NOMO-1 treated with DMSO at 0.1 percent for 48 hours (cell line): ENCODE measurements around the gene PLD1.
"Not testable (repeated sequence)": the region's sequence is repeated elsewhere in the genome, so short reads cannot be mapped to it uniquely, and the experiment has no call there.

Experiments
- DNase-seq: peaks from one replicate; lab custom pipeline; 2025; ENCODE audit not compliant: unreplicated experiment; lab: John Stamatoyannopoulos, UW

The PLD1 gene, protein sequence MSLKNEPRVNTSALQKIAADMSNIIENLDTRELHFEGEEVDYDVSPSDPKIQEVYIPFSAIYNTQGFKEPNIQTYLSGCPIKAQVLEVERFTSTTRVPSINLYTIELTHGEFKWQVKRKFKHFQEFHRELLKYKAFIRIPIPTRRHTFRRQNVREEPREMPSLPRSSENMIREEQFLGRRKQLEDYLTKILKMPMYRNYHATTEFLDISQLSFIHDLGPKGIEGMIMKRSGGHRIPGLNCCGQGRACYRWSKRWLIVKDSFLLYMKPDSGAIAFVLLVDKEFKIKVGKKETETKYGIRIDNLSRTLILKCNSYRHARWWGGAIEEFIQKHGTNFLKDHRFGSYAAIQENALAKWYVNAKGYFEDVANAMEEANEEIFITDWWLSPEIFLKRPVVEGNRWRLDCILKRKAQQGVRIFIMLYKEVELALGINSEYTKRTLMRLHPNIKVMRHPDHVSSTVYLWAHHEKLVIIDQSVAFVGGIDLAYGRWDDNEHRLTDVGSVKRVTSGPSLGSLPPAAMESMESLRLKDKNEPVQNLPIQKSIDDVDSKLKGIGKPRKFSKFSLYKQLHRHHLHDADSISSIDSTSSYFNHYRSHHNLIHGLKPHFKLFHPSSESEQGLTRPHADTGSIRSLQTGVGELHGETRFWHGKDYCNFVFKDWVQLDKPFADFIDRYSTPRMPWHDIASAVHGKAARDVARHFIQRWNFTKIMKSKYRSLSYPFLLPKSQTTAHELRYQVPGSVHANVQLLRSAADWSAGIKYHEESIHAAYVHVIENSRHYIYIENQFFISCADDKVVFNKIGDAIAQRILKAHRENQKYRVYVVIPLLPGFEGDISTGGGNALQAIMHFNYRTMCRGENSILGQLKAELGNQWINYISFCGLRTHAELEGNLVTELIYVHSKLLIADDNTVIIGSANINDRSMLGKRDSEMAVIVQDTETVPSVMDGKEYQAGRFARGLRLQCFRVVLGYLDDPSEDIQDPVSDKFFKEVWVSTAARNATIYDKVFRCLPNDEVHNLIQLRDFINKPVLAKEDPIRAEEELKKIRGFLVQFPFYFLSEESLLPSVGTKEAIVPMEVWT

DNA sequence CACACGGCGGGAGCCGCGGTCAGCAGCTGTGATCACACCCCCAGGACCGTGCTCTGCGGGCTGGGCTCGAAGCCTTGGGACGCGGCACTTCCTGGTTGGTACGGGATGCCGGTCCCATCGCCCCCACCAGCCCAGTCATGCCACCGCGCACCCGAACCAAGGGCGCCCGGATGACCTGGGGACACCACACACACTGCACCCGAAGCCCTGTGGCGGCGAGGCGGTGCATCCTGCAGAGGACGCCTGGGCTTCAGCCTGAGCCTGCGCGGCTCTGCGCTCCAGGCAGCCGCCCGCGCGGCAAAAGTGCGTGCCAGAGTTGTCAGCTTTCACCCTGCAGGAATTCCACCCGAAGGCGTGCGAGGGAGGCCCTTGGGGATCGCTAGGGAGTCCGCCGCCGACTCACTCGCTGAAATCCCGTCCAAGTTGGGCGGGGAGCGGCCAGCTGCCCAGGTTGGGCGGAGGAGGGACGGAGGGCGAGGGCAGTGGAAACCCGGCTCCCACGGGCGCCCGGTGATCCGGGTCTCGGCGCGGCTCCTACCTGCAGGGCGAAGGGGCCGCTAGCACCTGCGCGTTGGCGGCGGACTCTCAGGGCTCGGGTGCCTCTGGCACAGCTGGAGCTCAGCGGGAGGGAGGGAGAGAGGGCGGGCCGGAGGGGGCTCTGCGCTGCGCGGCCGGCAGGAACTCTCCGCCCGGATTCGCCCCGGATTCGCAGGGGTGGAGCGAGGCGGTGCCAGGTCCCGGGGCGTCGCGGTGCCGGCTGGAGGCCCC, at the start of gene PLD1:
Gene PLD1, minus strand, starts transcription at position 623 of the 768 bp plus-strand sequence. CDS start 72,432 bp downstream, outside the sequence.
- peak; percentile 69 for DNase-seq

DNA sequence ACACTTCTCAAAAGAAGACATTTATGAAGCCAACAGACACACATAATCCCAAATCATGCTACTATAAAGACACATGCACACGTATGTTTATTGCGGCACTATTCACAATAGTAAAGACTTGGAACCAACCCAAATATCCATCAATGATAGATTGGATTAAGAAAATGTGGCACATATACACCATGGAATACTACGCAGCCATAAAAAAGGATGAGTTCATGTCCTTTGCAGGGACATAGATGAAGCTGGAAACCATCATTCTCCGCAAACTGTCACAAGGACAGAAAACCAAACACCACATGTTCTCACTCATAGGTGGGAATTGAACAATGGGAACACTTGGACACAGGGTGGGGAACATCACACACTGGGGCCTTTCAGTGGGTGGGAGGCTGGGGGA, 48.5 kb upstream of the PLD1 start:
- not testable (repeated sequence) for DNase-seq

DNA sequence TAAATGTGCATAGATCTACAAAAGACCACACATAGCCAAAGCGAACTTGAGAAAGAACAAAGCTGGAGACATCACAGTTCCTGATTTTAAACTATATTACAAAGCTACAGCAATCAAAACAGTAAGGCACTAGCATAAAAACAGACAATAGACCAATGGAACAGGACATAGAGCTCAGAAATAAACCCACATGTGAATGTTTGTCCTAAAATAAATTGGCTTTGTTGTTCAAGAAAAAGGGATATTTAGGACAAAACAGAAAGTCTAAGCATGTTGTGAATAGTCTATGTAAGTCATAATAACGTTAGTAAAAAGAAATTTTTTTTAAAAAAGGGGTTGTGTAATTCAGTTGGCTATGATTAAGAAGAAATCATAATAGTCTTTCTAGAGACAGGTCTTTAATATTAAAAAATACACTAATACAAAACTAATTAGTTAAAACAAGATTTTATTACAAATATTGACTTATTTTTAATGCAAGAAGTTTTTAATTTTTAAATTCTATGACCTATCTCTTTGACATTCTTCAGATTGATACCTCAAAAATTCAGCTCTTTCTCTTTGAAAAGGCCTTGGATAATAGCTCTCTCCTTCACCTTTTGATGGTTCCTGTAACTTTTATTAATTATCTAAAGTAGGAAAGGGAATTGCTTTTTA, 44.5 kb upstream of the PLD1 start:
- no peak for DNase-seq

DNA sequence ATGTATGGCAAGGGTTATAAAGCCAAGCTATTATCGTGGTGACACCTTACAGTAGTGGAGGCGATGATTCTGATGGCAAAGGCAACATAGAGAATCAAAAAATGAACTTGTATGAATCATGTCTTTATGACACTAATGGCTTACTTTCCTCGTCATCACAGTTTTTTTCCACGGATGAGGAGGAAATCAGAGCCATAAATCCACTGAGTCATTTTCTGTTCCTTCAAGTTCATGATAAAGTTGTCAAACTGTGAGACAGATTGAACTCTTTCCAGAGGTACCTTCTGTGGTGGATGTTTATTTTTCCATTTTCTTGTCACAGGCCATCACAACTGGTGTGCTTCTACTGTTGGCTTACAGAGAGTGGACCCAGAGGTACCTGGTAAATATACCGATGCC, 41.4 kb upstream of the PLD1 start:
- DNase-seq: peak; percentile 67

- DNase-seq: peak; percentile 98
Measured at GRCh38 chr3:171850960-171851659, 40.8 kb upstream of the PLD1 start.

DNA sequence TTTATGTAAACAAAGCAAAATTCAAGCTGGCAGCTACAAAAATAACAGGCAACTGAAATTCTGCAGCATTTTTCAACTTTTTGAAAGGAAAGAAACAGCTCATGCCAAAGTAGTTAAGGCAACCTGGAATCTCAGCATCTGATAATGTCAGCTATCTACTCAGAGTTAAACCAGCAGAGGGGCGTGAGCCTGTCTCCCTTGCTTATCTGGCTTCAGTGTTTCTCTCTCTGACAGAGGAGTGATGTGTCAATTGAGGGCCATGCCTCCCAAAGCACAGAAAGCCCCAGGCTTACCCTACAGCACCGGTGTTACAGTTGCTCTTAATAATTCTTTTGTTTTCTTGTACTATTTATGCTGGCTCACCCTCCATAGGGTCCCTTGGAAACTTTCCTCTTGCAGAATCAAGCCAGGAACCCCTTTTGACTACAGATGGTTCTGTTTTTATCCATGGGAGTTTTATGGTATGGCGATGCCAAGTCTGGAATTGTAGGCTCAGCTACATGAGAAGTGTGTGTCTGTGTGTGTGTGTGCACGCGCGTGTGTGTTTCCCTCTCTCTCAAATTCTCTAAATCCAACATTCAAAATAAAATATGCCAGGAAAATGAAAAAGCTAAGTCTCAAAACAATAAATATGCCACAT, 40.2 kb upstream of the PLD1 start:
- DNase-seq: no peak

DNA sequence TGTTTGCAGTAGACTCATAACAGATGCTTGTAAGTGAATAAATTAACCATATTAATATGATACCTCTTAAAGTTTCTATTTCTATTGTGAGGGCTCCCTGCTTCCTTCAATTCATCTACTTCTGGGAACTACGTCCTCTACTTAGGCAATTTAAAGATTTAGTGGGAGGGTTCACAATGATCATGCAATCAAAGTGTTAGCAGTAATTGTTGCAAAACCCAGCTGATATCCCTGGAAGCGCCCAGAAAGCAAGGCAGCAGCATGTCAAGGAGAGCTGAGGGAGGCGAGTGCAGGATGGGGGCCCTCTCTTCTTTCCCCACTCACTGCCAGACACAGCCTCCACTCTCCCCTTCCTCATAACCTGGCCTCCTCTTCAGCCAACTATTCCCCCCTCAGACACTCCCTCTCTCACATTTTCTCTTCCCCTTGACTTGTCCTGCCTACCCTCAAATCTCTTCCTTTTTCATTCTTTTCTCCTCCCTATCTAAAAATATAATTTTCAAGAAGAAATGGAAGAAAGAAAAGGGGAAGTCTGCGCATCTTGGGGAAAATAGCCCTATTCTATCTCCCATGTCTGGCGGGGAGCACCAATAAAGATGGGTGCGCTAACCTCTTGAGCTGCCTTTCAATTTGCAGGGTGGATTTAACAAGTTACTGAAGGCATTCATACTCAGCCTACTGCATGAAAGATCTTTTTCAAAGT, 39.5 kb upstream of the PLD1 start:
- peak; percentile 47 for DNase-seq

GRCh38 chr3:171847595-171848259, 37.4 kb upstream of the PLD1 start:
- peak; percentile 18 for DNase-seq

GRCh38 chr3:171847133-171847532, 36.9 kb upstream of the PLD1 start:
- peak; percentile 56 for DNase-seq

- DNase-seq: peak; percentile 70
Measured at GRCh38 chr3:171846597-171846996, 36.3 kb upstream of the PLD1 start.

DNA sequence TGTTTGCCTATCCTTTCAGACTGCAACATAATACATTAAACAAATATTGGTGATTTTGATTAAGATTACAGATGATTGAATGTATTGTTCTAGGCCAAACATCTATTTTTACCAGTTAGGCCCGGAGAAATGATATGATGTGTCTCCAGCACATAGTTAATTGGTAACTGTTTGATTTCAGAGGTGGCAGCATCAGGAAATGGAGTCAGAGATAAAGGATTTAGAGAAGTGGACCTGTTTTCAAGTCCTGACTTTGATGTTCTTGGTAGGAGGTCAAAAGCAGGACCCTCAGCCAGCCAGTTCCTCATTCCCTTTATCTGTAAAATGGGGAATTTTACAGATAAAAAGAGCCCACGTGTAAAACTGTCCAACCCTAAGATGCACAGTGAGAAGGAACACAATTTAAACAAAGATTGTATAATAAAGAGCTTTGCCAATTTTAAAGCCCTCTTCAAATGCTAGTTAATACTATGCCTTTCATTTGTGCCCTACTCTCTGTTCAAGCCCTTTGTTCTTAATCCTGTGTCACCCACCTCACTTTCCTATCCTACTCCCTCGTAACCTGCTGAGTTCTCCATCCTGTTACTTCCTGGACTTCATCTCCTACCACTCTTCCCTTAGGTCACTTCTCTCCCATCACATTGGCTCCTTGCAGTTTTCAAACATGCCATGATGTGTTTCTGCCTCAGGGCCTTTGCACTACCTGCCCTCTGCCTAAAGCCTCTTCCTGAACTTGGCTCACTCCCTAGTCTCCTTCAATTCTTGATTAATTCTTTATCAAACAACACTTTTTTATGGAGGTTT, 35.4 kb upstream of the PLD1 start:
- no peak for DNase-seq

DNA sequence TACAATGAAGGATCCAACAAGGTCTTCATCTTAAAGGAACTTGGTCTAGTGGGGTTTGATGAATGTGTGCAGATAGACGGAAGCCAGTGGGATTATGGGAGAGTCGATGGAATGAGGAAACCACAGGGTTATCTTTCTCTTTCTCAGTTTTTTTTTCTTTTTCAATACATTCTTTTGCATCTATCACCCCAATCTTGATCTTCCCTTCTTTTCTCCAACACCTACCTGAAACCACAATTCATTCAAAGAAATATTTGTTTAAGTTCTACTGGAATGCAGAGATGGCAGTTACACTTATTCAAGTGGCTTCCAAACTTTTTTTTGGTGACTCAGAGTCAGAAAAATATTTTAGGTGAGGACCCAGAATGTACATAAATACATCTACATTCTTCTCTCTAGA, 34.6 kb upstream of the PLD1 start:
- no peak for DNase-seq

- no peak for DNase-seq
Measured at GRCh38 chr3:171842864-171843518, 32.7 kb upstream of the PLD1 start, which contains the start of gene TMEM212. TMEM212 (plus strand) TSS chr3:171843349; CDS start chr3:171843384, 35 bp downstream.

- DNase-seq: no peak
Measured at GRCh38 chr3:171841620-171842000, 31.3 kb upstream of the PLD1 start.

DNA sequence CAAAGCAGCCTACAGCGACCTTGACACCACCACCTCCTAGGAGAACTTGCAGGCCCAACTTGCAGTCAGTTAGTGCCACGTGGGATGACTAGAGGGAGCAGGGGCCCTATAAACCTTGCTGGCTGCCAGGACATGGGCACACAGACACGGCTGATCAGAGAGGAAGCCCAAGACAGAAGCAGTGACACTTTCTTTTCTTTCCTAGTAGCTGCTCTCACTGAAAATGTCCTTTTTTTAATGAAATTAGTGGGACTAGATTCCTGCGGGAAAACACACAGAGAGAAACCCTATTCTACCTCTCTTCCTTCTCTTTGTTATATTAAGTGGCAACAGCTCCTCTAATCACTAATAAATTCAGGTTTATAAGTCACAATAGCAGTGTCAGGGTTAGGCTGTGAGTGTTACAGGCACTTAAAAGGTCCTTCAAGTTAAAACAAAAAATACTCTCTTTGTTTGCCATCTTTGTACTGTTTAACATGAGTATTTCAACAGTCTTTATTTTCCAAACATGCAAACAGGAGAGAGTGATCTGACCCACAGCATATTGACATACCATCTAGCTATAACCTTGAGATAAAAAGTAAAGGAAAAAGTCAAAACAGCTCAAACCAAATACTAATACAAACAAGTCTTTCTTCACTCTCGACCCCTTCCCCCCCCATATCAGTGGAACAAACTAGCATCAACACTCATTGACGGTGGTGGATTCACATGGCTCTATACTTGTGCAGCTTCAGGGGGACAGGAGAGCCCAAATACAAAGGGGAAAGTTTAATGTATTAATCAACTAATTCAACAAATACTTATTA, 30.7 kb upstream of the PLD1 start:
- peak; percentile 22 for DNase-seq

DNA sequence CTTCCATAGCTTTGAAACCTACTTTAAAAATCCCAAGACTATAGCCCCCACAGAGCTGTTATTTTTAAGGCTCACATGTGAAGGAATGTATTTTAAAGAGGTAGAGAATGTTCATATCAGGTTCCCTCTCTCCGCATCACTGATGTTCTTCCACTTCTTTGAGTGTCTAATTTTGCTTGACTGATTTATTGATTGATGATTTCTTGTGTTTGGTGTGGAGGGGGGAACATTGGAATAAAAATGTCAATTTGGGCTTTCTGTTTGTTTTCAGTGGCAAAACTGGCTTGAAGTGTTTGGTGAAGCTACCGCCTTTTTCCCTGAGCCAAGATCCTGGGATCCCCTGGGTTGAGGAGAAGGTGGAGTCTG, 30.1 kb upstream of the PLD1 start:
- DNase-seq: no peak
